GM10248 (cell line): ENCODE measurements around the gene PDE4D.

Source experiments
- CTCF ChIA-PET: fragments of 300-600 bp; sonication (Branson Sonifier 250); formaldehyde crosslinking; extraction: SDS; loops from one replicate; lab custom pipeline; 2021; ENCODE audit warnings: antibody characterized with exemption; lab: Yijun Ruan, JAX
- POLR2A ChIA-PET: fragments of 350-650 bp; sonication (Branson Sonifier 250); formaldehyde crosslinking; extraction: SDS; loops from one replicate; lab custom pipeline; 2020; ENCODE audit warnings: antibody characterized with exemption; lab: Yijun Ruan, JAX
- DNase-seq: peaks from one replicate; pipeline ENCODE4 v3.0.0; 2012; ENCODE audit errors: extremely low spot score
- CTCF ChIP-seq: IDR thresholded peaks from 2 replicates; pipeline ENCODE4 v1.5.1; 2012; ENCODE audit warnings: mild to moderate bottlenecking, low read depth; ENCODE audit errors: extremely low read depth, missing control alignments, control extremely low read depth

Gene PDE4D

GRCh38 chr5:59759600-59760351, 133.8 kb downstream of the PDE4D start:
- ChIA-PET CTCF (interaction anchor here (1.6 kb wide), 1 partner anchor 30 kb away, joined by 4 read pairs; no protein-coding TSS in a partner anchor), POLR2A (no interaction called here)
- TF ChIP-seq CTCF = no peak
- no peak for DNase-seq

- TF ChIP-seq CTCF = no peak
- no peak for DNase-seq
- CTCF ChIA-PET = no interaction called here
- POLR2A ChIA-PET = no interaction called here
Measured at GRCh38 chr5:59758566-59758965, 135.0 kb downstream of the PDE4D start.

GRCh38 chr5:59757442-59757841, 136.1 kb downstream of the PDE4D start:
- POLR2A ChIA-PET = no interaction called here
- TF ChIP-seq CTCF = no peak
- DNase-seq = no peak
- CTCF ChIA-PET = interaction anchor here (1.2 to 1.5 kb wide), 2 partner anchors 12 to 127 kb away, joined by 3 read pairs; no protein-coding TSS in a partner anchor

- POLR2A ChIA-PET = no interaction called here
- TF ChIP-seq CTCF = no peak
- CTCF ChIA-PET = interaction anchor here (1.2 to 1.5 kb wide), 2 partner anchors 11 to 126 kb away, joined by 3 read pairs; no protein-coding TSS in a partner anchor
- no peak for DNase-seq
Measured at GRCh38 chr5:59756373-59757035, 137.0 kb downstream of the PDE4D start.

GRCh38 chr5:59755476-59755875, 138.1 kb downstream of the PDE4D start:
- CTCF ChIA-PET = interaction anchor here (1.3 to 1.8 kb wide), 2 partner anchors 11 to 12 kb away, joined by 3 to 4 read pairs; no protein-coding TSS in a partner anchor
- POLR2A ChIA-PET = no interaction called here
- DNase-seq = no peak
- TF ChIP-seq CTCF = no peak

GRCh38 chr5:59753599-59753998, 139.9 kb downstream of the PDE4D start:
- no peak for TF ChIP-seq CTCF
- ChIA-PET POLR2A (no interaction called here), CTCF (interaction anchor here (1.2 to 1.8 kb wide), 4 partner anchors 10 to 868 kb away, joined by 3 to 4 read pairs (median 3); no protein-coding TSS in a partner anchor)
- DNase-seq = no peak
